ENCODE measurements around the gene NTSR1.

NTSR1 gene

GRCh38 chr20:62754991-62755356, 46.3 kb downstream of the NTSR1 start:
- peaks cover 19% of the 10 kb centered on the region for H3K27me3 Mint-ChIP-seq (ENCODE audit: low read depth, poor library complexity)
- no peaks in the 10 kb centered on the region for H3K36me3 Mint-ChIP-seq (ENCODE audit: low read depth)
- H3K27ac Mint-ChIP-seq = no peak overlapping the region
- H3K4me3 Mint-ChIP-seq = no peak overlapping the region
- DNase-seq = no peak
- H3K4me1 Mint-ChIP-seq = peaks cover 18% of the 10 kb centered on the region
- peaks cover 4% of the 10 kb centered on the region for H3K9me3 Mint-ChIP-seq
- no peak for TF ChIP-seq CTCF (IDR thresholded peaks at IDR 0.05)

DNA sequence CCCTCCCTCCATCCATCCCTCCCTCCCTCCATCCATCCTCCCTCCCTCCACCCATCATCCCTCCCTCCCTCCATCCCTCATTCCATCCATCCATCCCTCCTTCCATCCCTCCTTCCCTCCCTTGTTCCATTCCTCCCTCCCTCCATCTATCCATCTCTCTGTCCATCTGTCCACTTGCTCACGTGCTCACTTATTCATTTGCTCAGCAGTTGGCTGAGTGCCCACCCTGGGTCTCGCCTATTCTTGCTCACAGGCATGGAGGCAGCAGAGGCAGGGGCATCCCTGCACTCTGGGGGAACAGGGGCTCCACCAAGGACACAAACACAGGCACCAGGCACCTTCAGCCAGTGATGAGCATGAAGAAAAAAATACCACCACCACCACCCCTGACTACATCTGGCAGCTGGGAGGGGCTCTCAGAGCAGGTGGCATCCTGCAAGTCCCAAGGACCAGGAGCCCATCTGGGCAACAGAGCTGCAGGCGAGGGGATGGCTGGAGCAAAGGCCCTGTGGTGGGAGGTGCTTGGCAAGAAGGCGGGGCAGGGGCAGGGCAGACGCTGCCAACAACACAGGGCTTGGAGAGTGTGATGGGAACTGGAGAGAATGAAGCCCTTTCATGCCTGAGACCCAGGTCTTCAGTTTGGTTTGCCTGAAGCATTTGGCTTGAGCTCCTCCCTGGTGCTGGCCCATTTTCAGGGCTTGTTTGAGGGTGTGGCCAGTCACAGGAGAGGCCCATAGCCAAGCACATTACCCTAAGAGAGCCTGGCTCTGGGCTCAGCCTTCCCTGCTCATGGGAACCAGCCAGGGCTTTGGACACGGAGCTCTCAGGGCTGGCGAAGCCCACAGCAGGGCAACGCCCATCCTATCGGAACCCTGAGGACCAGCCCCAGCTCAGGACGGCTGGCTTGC, 47.4 kb downstream of the NTSR1 start:
- Mint-ChIP-seq H3K4me1 (peaks cover 20% of the 10 kb centered on the region), H3K36me3 (ENCODE audit: low read depth) (no peaks in the 10 kb centered on the region), H3K27me3 (ENCODE audit: low read depth, poor library complexity) (peaks cover 15% of the 10 kb centered on the region), H3K27ac (no peak overlapping the region), H3K4me3 (no peak overlapping the region), H3K9me3 (peaks cover 4% of the 10 kb centered on the region)
- no peak for DNase-seq
- no peak for TF ChIP-seq CTCF (IDR thresholded peaks at IDR 0.05)

DNA sequence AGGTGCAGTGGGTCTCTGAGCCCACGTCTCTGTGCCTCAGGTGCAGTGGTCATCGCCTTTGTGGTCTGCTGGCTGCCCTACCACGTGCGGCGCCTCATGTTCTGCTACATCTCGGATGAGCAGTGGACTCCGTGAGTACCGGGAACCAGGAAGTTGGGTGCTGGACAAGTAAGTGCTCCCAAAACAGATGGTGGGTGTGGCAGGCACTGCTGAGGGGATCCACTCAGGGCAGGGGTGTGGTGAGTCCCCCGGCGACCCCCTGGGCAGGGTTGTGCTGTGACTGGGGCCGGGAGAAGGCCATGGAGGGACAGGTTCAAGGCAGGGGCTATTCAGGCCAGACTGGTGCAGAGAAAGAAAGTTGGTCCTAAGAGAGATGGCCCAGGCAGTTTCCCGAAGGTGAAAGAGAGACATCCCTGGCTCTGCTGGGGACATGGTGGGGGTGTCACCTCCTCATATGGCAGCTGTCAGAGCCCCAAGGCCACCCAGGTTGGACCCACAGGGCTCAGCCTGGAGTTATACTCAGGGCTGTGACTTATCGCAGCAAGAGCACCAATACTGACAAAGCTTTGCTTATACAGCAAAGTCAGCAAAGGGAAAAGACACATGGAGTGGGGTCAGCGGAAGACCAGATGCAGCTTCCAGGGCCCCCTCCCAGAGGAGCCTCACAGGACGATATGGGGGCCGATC, 49.7 kb downstream of the NTSR1 start:
- H3K36me3 Mint-ChIP-seq (ENCODE audit: low read depth) = no peaks in the 10 kb centered on the region
- no peak for TF ChIP-seq CTCF (IDR thresholded peaks at IDR 0.05)
- no peak for DNase-seq
- peaks cover 4% of the 10 kb centered on the region for H3K9me3 Mint-ChIP-seq
- H3K27me3 Mint-ChIP-seq (ENCODE audit: low read depth, poor library complexity) = peaks cover 14% of the 10 kb centered on the region
- H3K4me1 Mint-ChIP-seq = peaks cover 32% of the 10 kb centered on the region
- no peak overlapping the region for H3K27ac Mint-ChIP-seq
- no peak overlapping the region for H3K4me3 Mint-ChIP-seq

- Mint-ChIP-seq H3K4me3 (no peak overlapping the region), H3K9me3 (peaks cover 4% of the 10 kb centered on the region), H3K27ac (no peak overlapping the region), H3K36me3 (ENCODE audit: low read depth) (no peaks in the 10 kb centered on the region), H3K27me3 (ENCODE audit: low read depth, poor library complexity) (peaks cover 12% of the 10 kb centered on the region), H3K4me1 (peaks cover 34% of the 10 kb centered on the region)
- no peak for TF ChIP-seq CTCF (IDR thresholded peaks at IDR 0.05)
- DNase-seq = no peak
Observed at GRCh38 chr20:62759981-62760431, 51.4 kb downstream of the NTSR1 start.

DNA sequence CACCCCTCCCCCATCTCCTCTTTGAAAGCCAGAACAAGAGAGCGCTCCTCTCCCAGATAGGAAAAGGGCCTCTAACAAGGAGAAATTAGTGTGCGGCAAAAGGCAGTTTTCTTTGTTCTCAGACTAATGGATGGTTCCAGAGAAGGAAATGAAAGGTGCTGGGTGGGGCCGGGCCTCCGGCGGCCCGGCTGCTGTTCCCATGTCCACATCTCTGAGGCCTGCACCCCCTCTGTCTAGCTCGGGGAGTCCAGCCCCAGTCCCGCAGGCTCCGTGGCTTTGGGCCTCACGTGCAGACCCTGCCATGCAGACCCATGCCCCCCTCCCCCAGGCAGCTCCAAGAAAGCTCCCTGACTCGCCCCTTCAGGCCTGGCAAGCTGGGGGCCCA, 51.8 kb downstream of the NTSR1 start:
- no peak for DNase-seq
- H3K4me3 Mint-ChIP-seq = no peak overlapping the region
- H3K36me3 Mint-ChIP-seq (ENCODE audit: low read depth) = no peaks in the 10 kb centered on the region
- peaks cover 37% of the 10 kb centered on the region for H3K4me1 Mint-ChIP-seq
- H3K27me3 Mint-ChIP-seq (ENCODE audit: low read depth, poor library complexity) = peaks cover 12% of the 10 kb centered on the region
- H3K27ac Mint-ChIP-seq = no peak overlapping the region
- TF ChIP-seq CTCF (IDR thresholded peaks at IDR 0.05) = no peak
- H3K9me3 Mint-ChIP-seq = peaks cover 4% of the 10 kb centered on the region

Measured in nephron progenitor cell (in vitro differentiated cells).